ENCODE results near the gene OR5K2. TPM values are rescaled to one million over a fixed set of nuclear protein-coding genes. Genes with fewer than 3 reads are reported as not detected.

OR5K2 gene
- total and polyA plus RNA-seq, 2 of the 4 experiments (the other 2 are of a cell fraction): not detected

GRCh38 chr3:98514948-98515347, 17.5 kb downstream of the OR5K2 start:
- DNase-seq (no peak), ATAC-seq (ENCODE audit: low read depth) (no peak)
- Histone ChIP-seq H2AFZ (replicated peaks; ENCODE audit: low read length, poor library complexity) (no peak overlapping the region), H3K4ac (ENCODE audit: low read depth, low read length) (no peak overlapping the region), H3K18ac (ENCODE audit: low read depth, low read length) (no peak overlapping the region), H4K91ac (ENCODE audit: insufficient read depth, low read depth, low read length) (no peak overlapping the region), H3K4me1 (ENCODE audit: control insufficient read depth, insufficient read depth, low read length) (peaks cover 2% of the 10 kb centered on the region; the same call in 1 of the 2 replicates), H2BK120ac (ENCODE audit: low read depth, low read length) (no peak overlapping the region), H4K8ac (ENCODE audit: low read depth in 2 of 2, low read length in 2 of 2) (no peak overlapping the region), H2BK5ac (ENCODE audit: low read depth, low read length, poor library complexity, severe bottlenecking) (no peak overlapping the region), H3K27me3 (ENCODE audit: control insufficient read depth, insufficient read depth, low read length) (no peaks in the 10 kb centered on the region), H2BK15ac (ENCODE audit: low read depth, low read length) (no peak overlapping the region), H3K14ac (replicated peaks; ENCODE audit: low read depth, low read length) (no peak overlapping the region), H3K9me1 (ENCODE audit: insufficient read depth, low read length) (no peaks in the 10 kb centered on the region), H4K20me1 (ENCODE audit: insufficient read depth, low read length) (peaks cover 5% of the 10 kb centered on the region; the same call in 1 of the 2 replicates), H3K36me3 (ENCODE audit: control insufficient read depth, insufficient read depth, low read length) (peaks cover 9% of the 10 kb centered on the region), H3K79me1 (ENCODE audit: low read depth in 1 of 2, low read length in 2 of 2) (peaks cover 9 to 11% of the 10 kb centered on the region in 2 experiments), H3K9ac (ENCODE audit: low read depth, low read length) (no peak overlapping the region), H3K27ac (ENCODE audit: insufficient read depth, low read length) (no peak overlapping the region), H3K9me3 (ENCODE audit: control insufficient read depth, insufficient read depth, low read length) (no peaks in the 10 kb centered on the region), H4K5ac (ENCODE audit: low read depth, low read length) (no peak overlapping the region), H2BK20ac (ENCODE audit: low read depth, low read length) (no peak overlapping the region), H3K4me3 (ENCODE audit: insufficient read depth, low read depth, low read length) (no peak overlapping the region), H2AK9ac (replicated peaks; ENCODE audit: low read depth, low read length, poor library complexity) (no peak overlapping the region), H3K4me2 (ENCODE audit: low read depth, low read length) (no peak overlapping the region), H2AK5ac (ENCODE audit: low read depth, low read length) (no peak overlapping the region), H3K56ac (ENCODE audit: extremely low read depth, insufficient read depth, low read length) (no peak overlapping the region), H3K23ac (ENCODE audit: low read depth, low read length) (no peak overlapping the region)
- TF ChIP-seq POLR2A (IDR thresholded peaks at IDR 0.05; ENCODE audit: low read depth, low read length): no peak
- no peak for TF ChIP-seq BHLHE40 (IDR thresholded peaks at IDR 0.05; ENCODE audit: low read depth, low read length)
- no peak for TF ChIP-seq ELK1 (IDR thresholded peaks at IDR 0.05; ENCODE audit: borderline replicate concordance, low read depth, low read length)
- no peak for TF ChIP-seq RCOR1 (IDR thresholded peaks at IDR 0.05; ENCODE audit: insufficient replicate concordance, low read length)
- TF ChIP-seq NFE2L2 (IDR thresholded peaks at IDR 0.05; ENCODE audit: low read depth, low read length): no peak
- no peak for TF ChIP-seq FOS (IDR thresholded peaks at IDR 0.05; ENCODE audit: low read depth, low read length)
- TF ChIP-seq RFX5 (IDR thresholded peaks at IDR 0.05; ENCODE audit: low read depth, low read length): no peak
- no peak for TF ChIP-seq CHD1 (IDR thresholded peaks at IDR 0.05; ENCODE audit: low read depth, low read length)
- no peak for TF ChIP-seq MAZ (IDR thresholded peaks at IDR 0.05; ENCODE audit: borderline replicate concordance, low read depth, low read length)
- TF ChIP-seq SMC3 (IDR thresholded peaks at IDR 0.05; ENCODE audit: low read depth, low read length): no peak
- TF ChIP-seq USF2 (IDR thresholded peaks at IDR 0.05; ENCODE audit: low read depth, low read length): no peak
- no peak for TF ChIP-seq RAD21 (IDR thresholded peaks at IDR 0.05; ENCODE audit: low read length)
- no peak for TF ChIP-seq MAFK (IDR thresholded peaks at IDR 0.05; ENCODE audit: low read depth, low read length)
- no peak for TF ChIP-seq CEBPB (IDR thresholded peaks at IDR 0.05; ENCODE audit: low read depth, low read length)
- TF ChIP-seq CTCF (conservative IDR thresholded peaks at IDR 0.05; ENCODE audit: low read depth, low read length): no peak
- no peak for TF ChIP-seq MXI1 (IDR thresholded peaks at IDR 0.05; ENCODE audit: borderline replicate concordance, low read depth, low read length)
- in situ Hi-C loops (cut with MboI; ENCODE audit: low sequenced_read_pairs): no loop called here
- ChIA-PET CTCF (no interaction called here), POLR2A (ENCODE audit: unreplicated experiment) (no interaction called here)
- no TSS peak for BruUV-seq (replicated peaks)
- dilution Hi-C loops (cut with HindIII; ENCODE audit: low sequenced_read_pairs, unreplicated experiment): no loop called here
- WGBS, 2 experiments (ENCODE audit: extremely low coverage in 2 of 2, insufficient read length in 1 of 2): no CpG with 5 or more reads among the region's 1 CpG
- intact Hi-C loops (cut with micrococcal nuclease): no loop called here
